Neuronal stem cell (in vitro differentiated cells): ENCODE data around the gene ACVR1C.
"Not testable (repeated sequence)": the region's sequence is repeated elsewhere in the genome, so short reads cannot be mapped to it uniquely, and the experiment has no call there.

Source experiments
- DNase-seq: peaks from one replicate; pipeline ENCODE4 v3.0.0-alpha.2; 2013; ENCODE audit warnings: low spot score
- H2AFZ ChIP-seq: one replicate; pipeline ENCODE4 v1.6.1; 2013; ENCODE audit warnings: mild to moderate bottlenecking, low read length, inconsistent platforms
- H2AK5ac ChIP-seq: 2 replicates; pipeline ENCODE4 v1.6.1; 2013; ENCODE audit warnings: low read depth, mild to moderate bottlenecking, inconsistent platforms, low read length, moderate library complexity, mixed read lengths
- H2BK120ac ChIP-seq: 2 replicates; pipeline ENCODE4 v1.6.1; 2013; ENCODE audit warnings: low read depth, mild to moderate bottlenecking, inconsistent platforms, low read length, moderate library complexity, mixed read lengths
- H2BK12ac ChIP-seq: one replicate; pipeline ENCODE4 v1.6.1; 2013; ENCODE audit warnings: low read length, inconsistent platforms
- H2BK15ac ChIP-seq: 2 replicates; pipeline ENCODE4 v1.6.1; 2013; ENCODE audit warnings: mild to moderate bottlenecking, low read length, inconsistent platforms, mixed read lengths
- H2BK5ac ChIP-seq: one replicate; pipeline ENCODE4 v1.6.1; 2013; ENCODE audit warnings: inconsistent platforms, mild to moderate bottlenecking, low read length, moderate library complexity
- H3K14ac ChIP-seq: one replicate; pipeline ENCODE4 v1.6.1; 2013; ENCODE audit warnings: low read length, inconsistent platforms
- H3K18ac ChIP-seq: 2 replicates; pipeline ENCODE4 v1.6.1; 2013; ENCODE audit warnings: low read length, inconsistent platforms
- H3K23ac ChIP-seq: 2 replicates; pipeline ENCODE4 v1.6.1; 2013; ENCODE audit warnings: low read depth, mild to moderate bottlenecking, mixed read lengths, low read length, inconsistent platforms; ENCODE audit not compliant: poor library complexity
- H3K27ac ChIP-seq: replicated peaks from 3 replicates; pipeline ENCODE4 v1.5.1; 2013; ENCODE audit warnings: low read length, inconsistent platforms
- H3K27me3 ChIP-seq, 3 experiments: 2 replicates each; pipeline ENCODE4 v1.6.1; 2013; ENCODE audit warnings: low read length in 3 of 3, mild to moderate bottlenecking in 2 of 3, inconsistent platforms in 1 of 3, low read depth in 1 of 3, mixed read lengths in 1 of 3, moderate library complexity in 1 of 3; ENCODE audit not compliant: control insufficient read depth in 3 of 3, insufficient read depth in 3 of 3
- H3K36me3 ChIP-seq, 2 donors: replicated peaks in 1 of 2; 2 replicates each; pipeline ENCODE4 v1.6.1; 2013; ENCODE audit warnings: low read length in 2 of 2; ENCODE audit not compliant: control insufficient read depth in 2 of 2, insufficient read depth in 2 of 2
- H3K4ac ChIP-seq: 2 replicates; pipeline ENCODE4 v1.6.1; 2013; ENCODE audit warnings: inconsistent platforms, mild to moderate bottlenecking, low read length, moderate library complexity
- H3K4me1 ChIP-seq, 2 donors: 1 replicate in 1 of 2; 2 replicates in 1 of 2; pipeline ENCODE4 v1.6.1; 2013; ENCODE audit warnings: low read length in 2 of 2, low read depth in 1 of 2; ENCODE audit not compliant: control insufficient read depth in 2 of 2, insufficient read depth in 1 of 2
- H3K4me2 ChIP-seq: one replicate; pipeline ENCODE4 v1.6.1; 2013; ENCODE audit warnings: mild to moderate bottlenecking, low read length, inconsistent platforms; ENCODE audit not compliant: insufficient read depth, poor library complexity, severe bottlenecking
- H3K4me3 ChIP-seq, 2 donors: 2 replicates each; pipeline ENCODE4 v1.5.1; 2013; ENCODE audit warnings: low read length in 2 of 2, mild to moderate bottlenecking in 2 of 2, inconsistent platforms in 1 of 2, moderate library complexity in 1 of 2
- H3K79me1 ChIP-seq: one replicate; pipeline ENCODE4 v1.6.1; 2013; ENCODE audit warnings: low read depth, mild to moderate bottlenecking, inconsistent platforms, low read length, moderate library complexity
- H3K9ac ChIP-seq: one replicate; pipeline ENCODE4 v1.6.1; 2013; ENCODE audit warnings: mild to moderate bottlenecking, low read depth, low read length, inconsistent platforms; ENCODE audit not compliant: poor library complexity
- H3K9me3 ChIP-seq, 2 donors: replicated peaks in 1 of 2; 2 replicates each; pipeline versions ENCODE3 to v1.6.1; 2013; ENCODE audit warnings: low read length in 2 of 2, mild to moderate bottlenecking in 2 of 2, inconsistent platforms in 1 of 2, low read depth in 1 of 2, mixed read lengths in 1 of 2, moderate library complexity in 1 of 2; ENCODE audit not compliant: control insufficient read depth in 2 of 2, insufficient read depth in 1 of 2
- H4K8ac ChIP-seq: one replicate; pipeline ENCODE4 v1.6.1; 2013; ENCODE audit warnings: low read depth, mild to moderate bottlenecking, inconsistent platforms, low read length, moderate library complexity
- H4K91ac ChIP-seq: one replicate; pipeline ENCODE4 v1.6.1; 2013; ENCODE audit warnings: low read length, low read depth, mild to moderate bottlenecking, inconsistent platforms; ENCODE audit not compliant: poor library complexity
- WGBS, 2 donors: extraction: QIAGEN DNeasy Blood & Tissue Kit; methylation state at CpG; one replicate each; pipeline ENCODE4 v1.1.7; 2013; ENCODE audit warnings: missing lambda C conversion rate in 2 of 2, mixed read lengths in 1 of 2; ENCODE audit not compliant: insufficient read length in 2 of 2, insufficient replicate concordance in 1 of 2; ENCODE audit errors: extremely low coverage in 2 of 2; 5-methylcytosine and 5-hydroxymethylcytosine counted together

The ACVR1C gene

DNA sequence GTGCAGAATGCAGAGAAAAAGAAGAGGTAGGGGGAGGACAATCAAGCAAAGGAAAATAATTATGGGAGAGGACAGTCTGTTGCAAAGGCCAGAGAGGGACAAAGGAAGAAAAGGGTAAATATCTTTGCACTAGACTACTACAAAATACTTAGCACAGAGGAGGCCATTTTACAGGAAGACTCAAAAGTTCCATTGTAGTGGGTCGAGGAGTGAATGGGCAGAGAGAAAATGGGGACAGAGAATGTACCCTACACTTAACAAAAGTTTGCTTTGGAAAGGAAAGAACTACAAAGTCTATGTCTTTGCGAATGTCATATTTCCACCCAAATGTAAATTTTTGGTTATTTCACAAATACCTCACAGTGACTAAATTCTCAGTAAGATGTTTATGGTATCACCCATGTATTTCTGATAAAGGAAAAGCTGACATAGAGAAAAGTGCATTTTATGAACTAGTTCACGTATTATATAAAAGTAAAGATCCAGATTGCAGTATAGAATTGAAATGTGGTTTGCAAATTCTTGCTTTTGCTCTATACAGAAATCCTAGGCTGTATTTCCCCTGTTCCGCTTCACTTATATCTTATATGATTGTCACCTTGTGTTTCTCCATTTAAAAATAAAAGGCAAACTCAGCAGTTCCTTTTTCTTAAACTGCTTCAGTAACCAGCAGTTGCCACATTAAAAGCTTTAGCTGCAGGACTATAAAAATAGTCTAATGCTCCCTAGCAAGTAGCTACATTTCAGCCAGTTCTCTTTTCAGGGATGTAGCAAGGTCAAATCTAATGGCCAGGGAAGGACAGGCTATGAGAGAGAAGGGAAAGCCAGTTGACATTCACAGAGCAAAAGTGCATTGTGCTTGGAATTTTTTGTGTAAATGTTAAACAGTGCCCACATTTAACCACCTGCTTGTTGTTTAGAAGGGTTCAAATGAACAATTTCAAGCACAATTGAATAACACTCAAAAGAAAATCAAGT lies 105.1 kb downstream of the ACVR1C start:
- no peak overlapping the region for H3K9ac ChIP-seq
- H3K27ac ChIP-seq, result no peak overlapping the region
- H2AK5ac ChIP-seq, result no peak overlapping the region
- H3K36me3 ChIP-seq, result no peaks in the 10 kb centered on the region
- H4K91ac ChIP-seq, result no peak overlapping the region
- H3K4ac ChIP-seq, result no peak overlapping the region
- no peak overlapping the region for H3K18ac ChIP-seq
- no peak overlapping the region for H2BK5ac ChIP-seq
- H4K8ac ChIP-seq, result no peak overlapping the region
- H3K4me2 ChIP-seq, result no peak overlapping the region
- H3K14ac ChIP-seq, result no peak overlapping the region
- H2BK120ac ChIP-seq, result no peak overlapping the region
- H3K9me3 ChIP-seq, result no peaks in the 10 kb centered on the region
- no CpG with 5 or more reads among the region's 4 CpGs for WGBS, 2 donors
- H2AFZ ChIP-seq, result no peak overlapping the region
- H3K23ac ChIP-seq, result no peak overlapping the region
- H3K27me3 ChIP-seq, result no peaks in the 10 kb centered on the region
- no peak overlapping the region for H2BK15ac ChIP-seq
- H3K79me1 ChIP-seq, result no peaks in the 10 kb centered on the region
- H3K4me3 ChIP-seq, result no peak overlapping the region
- peaks cover 0 to 2% of the 10 kb centered on the region in 2 donors for H3K4me1 ChIP-seq
- H2BK12ac ChIP-seq, result no peak overlapping the region
- DNase-seq, result no peak

GRCh38 chr2:157514966-157515365 lies 113.7 kb downstream of the ACVR1C start:
- not testable (repeated sequence) for H4K91ac ChIP-seq, H2BK15ac ChIP-seq, H3K79me1 ChIP-seq, H2AK5ac ChIP-seq, H3K36me3 ChIP-seq, H3K27me3 ChIP-seq, H2BK120ac ChIP-seq, H3K9ac ChIP-seq, H3K23ac ChIP-seq, H2AFZ ChIP-seq, H3K4me1 ChIP-seq, H3K18ac ChIP-seq, H3K4me3 ChIP-seq, H2BK5ac ChIP-seq, H3K4ac ChIP-seq, H3K4me2 ChIP-seq, H4K8ac ChIP-seq, H3K9me3 ChIP-seq, H2BK12ac ChIP-seq, H3K27ac ChIP-seq, DNase-seq, H3K14ac ChIP-seq
- WGBS, 2 donors, result no CpG with 5 or more reads among the region's 15 CpGs

GRCh38 chr2:157509744-157510143 lies 118.9 kb downstream of the ACVR1C start:
- Histone ChIP-seq H3K9me3 (no peaks in the 10 kb centered on the region), H2BK12ac (no peak overlapping the region), H3K27ac (no peak overlapping the region), H3K36me3 (no peaks in the 10 kb centered on the region), H2BK120ac (no peak overlapping the region), H3K4ac (no peak overlapping the region), H3K4me3 (no peak overlapping the region), H2BK5ac (no peak overlapping the region), H4K91ac (no peak overlapping the region), H4K8ac (no peak overlapping the region), H3K79me1 (no peaks in the 10 kb centered on the region), H2AK5ac (no peak overlapping the region), H3K18ac (no peak overlapping the region), H3K27me3 (no peaks in the 10 kb centered on the region), H3K14ac (no peak overlapping the region), H3K4me2 (no peak overlapping the region), H2BK15ac (no peak overlapping the region), H2AFZ (no peak overlapping the region), H3K23ac (no peak overlapping the region), H3K4me1 (no peaks in the 10 kb centered on the region), H3K9ac (no peak overlapping the region)
- DNase-seq, result no peak
- no CpG with 5 or more reads among the region's 2 CpGs for WGBS, 2 donors

DNA sequence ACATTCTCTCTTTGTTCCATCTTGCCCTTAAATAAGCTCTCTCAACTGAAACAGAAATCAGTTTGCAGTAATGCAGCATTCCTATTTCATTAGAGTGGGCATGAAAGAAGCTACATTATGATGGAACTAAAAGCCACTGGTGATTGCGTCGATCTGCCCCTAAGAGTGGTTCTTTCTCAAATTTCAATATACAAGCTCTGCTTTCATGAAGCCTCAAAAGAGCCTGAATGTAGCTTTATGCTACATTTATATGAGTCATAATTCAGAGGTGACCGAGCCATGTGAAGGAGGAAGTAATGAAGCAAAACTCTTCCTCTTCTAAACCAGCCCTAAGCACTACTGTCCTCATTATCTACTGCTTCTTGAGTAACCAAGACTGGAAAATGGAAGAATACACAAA lies 120.0 kb downstream of the ACVR1C start:
- Histone ChIP-seq H2AFZ (no peak overlapping the region), H3K14ac (no peak overlapping the region), H2BK12ac (no peak overlapping the region), H3K23ac (no peak overlapping the region), H3K4me2 (no peak overlapping the region), H3K4ac (no peak overlapping the region), H4K8ac (no peak overlapping the region), H2BK15ac (no peak overlapping the region), H2BK5ac (no peak overlapping the region), H4K91ac (no peak overlapping the region), H3K27ac (no peak overlapping the region), H3K36me3 (no peaks in the 10 kb centered on the region), H2BK120ac (no peak overlapping the region), H2AK5ac (no peak overlapping the region), H3K9ac (no peak overlapping the region), H3K4me1 (no peaks in the 10 kb centered on the region), H3K4me3 (no peak overlapping the region), H3K9me3 (no peaks in the 10 kb centered on the region), H3K79me1 (no peaks in the 10 kb centered on the region), H3K18ac (no peak overlapping the region), H3K27me3 (no peaks in the 10 kb centered on the region)
- no peak for DNase-seq
- no CpG with 5 or more reads among the region's 3 CpGs for WGBS, 2 donors
